Activated gamma-delta T cell treated with Interleukin-2 at 50 U/mL for 16 hours (primary cell): ENCODE measurements around the gene HES6.

Source experiments
- DNase-seq: peaks from one replicate; pipeline ENCODE4 v3.0.0-alpha.2; 2020

Gene HES6

DNA sequence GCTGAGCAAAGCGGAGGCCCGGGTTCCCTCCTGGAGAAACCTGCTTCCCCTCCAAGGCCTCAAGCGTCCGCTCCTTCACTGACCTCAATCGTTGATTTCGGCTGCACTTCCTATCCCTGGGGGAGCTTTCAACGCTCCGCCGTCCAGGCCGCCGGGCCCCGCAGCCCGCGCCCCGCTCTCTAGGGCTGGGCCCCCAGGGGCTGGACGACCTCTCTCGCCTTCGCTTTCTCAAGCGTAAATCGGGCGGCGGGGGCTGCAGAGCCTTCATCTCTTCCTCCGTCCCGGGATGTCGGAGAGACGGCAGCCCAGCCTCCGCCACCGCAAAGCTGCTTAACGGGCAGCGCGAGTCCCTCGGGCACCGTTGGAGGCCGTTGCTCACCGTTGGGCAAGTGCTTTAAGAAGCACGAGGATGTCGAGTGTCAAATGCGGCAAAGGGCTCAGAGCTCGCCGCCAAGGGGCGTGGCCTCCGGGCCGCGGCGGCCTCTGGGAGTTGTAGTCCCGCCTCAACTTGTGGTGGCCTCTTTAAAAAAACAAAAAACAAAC lies 8.5 kb downstream of the HES6 start:
- peak; percentile 77 for DNase-seq

GRCh38 chr2:238230699-238231098 lies 9.1 kb downstream of the HES6 start:
- DNase-seq: no peak

- DNase-seq: no peak
These were observed 11.1 kb downstream of the HES6 start for GRCh38 chr2:238228700-238229099.

- no peak for DNase-seq
These were observed 12.2 kb downstream of the HES6 start for GRCh38 chr2:238227587-238228032.

DNA sequence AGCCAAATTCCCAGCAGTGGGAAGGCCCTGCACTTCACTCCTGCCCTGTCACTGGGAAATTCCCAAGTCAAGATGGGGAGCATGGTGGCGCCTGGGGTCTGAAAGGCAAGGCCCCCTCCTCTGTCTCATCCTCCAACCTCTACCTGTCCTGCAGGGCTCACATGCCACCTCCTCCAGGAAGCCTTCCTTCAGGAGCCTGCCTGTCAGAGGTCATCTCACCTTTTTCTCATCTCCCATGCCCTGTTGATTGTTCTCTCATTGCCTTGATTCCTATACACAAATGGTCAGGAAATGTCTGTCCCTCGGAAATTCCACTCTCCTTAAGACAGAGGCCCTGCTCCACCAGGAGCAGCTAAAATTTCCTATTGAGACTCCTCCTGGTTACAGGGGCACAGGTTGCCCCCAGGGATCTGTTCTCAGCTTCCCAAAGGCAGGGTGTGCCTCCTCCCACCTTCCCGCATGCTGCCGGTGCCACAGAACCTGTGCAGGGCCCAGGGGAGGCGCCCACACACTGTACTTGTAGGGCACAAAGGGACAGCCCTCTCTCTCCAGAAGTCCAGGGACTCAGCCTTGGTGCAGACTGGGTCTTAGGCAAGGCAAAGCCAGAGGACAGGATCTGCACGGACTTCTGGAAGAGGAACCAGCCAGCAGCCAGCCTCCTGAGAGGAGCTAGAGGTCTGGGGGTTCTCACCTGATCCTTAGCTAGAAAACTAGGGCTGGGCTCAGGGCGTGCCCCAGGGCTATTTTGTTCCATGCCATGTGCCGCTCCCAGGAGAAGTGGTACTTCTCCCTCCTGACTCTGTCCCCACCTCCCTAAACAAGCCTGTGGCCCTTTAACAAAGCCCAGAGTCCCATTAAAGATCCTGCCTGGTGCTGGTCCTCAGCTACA lies 12.9 kb downstream of the HES6 start:
- no peak for DNase-seq

GRCh38 chr2:238225911-238226697 lies 13.7 kb downstream of the HES6 start:
- no peak for DNase-seq

GRCh38 chr2:238225121-238225520 lies 14.7 kb downstream of the HES6 start:
- DNase-seq: no peak

GRCh38 chr2:238224356-238225035 lies 15.3 kb downstream of the HES6 start:
- DNase-seq: no peak

GRCh38 chr2:238220892-238221521 lies 18.8 kb downstream of the HES6 start:
- DNase-seq: no peak

- no peak for DNase-seq
These were observed 19.5 kb downstream of the HES6 start for GRCh38 chr2:238220274-238220891.

GRCh38 chr2:238216651-238217184 lies 23.1 kb downstream of the HES6 start:
- no peak for DNase-seq

- no peak for DNase-seq
These were observed 32.8 kb downstream of the HES6 start for GRCh38 chr2:238207006-238207405.

DNA sequence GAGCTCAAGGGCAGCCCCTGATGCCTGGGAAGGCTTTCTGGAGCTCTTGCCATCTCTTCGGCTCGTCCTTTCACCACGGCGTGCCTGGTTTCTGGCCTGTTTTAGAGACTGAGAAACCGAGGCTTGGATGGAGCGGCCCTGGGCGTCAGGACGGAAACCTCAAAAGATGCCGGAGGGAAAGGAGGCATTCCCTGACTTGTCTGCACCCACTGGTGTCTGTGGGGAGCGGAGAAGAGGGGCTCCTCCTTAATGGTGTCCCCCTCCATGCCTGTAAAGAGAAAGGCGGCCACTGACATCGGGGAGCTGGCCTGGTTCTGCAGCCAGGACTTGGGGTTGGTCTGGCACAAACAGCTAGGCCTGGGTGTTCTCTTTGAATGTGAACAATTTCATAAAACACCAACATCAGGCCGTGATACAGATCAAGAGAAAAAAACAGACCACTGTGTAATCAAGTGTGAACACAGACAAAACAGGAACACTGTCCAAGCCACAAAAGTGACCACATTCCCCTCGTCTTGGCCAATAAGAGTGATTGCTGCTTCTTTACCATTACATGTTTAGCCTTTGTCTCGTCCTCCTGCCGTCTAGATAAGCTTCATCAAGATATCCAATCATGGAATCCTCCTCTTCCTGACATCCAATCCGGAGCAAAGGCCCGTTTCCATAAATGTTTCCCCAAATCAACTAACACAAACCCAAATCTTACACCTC lies 35.7 kb downstream of the HES6 start:
- DNase-seq: no peak

GRCh38 chr2:238203094-238203972 lies 36.5 kb downstream of the HES6 start, which contains the start of gene ILKAP:
Gene ILKAP (minus strand): TSS chr2:238203695. CDS start chr2:238203553, 142 bp downstream.
- peak; percentile 86 for DNase-seq

DNA sequence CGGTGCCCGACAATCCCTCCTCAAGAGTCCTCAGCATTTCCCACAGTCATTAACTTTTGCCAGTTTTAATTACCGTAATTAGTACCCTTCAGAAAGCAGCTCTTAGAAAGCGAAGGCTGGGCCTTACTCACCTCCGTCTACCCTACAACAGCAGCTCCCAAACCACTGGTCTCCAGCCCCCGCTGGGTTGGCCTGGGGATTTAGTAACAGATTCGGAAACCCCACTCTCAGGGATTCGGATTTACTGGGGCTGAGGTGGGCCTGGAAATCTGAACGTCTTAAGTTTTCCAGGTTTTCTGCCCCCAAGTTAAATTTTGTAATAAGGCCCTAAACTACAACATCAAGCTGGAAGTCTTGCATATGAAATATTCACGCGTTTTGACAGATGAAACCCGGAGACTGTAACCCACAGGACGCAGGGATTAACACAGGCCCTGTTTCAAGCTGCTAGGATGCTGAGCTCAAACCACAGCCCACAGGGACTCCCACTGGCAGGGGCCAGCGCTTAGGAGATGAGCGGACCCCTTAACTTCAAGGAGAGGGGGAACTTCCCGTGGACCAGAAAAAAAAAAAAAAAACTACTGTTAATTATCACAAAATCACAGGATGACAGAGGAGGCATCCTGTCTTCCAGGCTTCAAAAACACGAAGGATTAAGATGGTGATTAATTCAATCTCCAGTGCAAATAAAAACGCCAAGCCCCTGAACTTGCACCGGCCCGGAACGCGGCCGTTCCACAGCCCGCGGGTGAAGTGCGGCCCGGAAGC lies 37.3 kb downstream of the HES6 start:
- DNase-seq: peak; percentile 14

GRCh38 chr2:238190445-238190844 lies 49.4 kb downstream of the HES6 start:
- no peak for DNase-seq
